Heart left ventricle (tissue), 16 donors: ENCODE measurements around the gene KIF2C. TPM values are rescaled to one million over a fixed set of nuclear protein-coding genes. Genes with fewer than 3 reads are reported as not detected.
"Not testable (repeated sequence)": the region's sequence is repeated elsewhere in the genome, so short reads cannot be mapped to it uniquely, and the experiment has no call there.

Experiments
- ATAC-seq, 4 donors: fragments of 200-7000 bp; cut with Tn5 transposase; one replicate each; pipeline ENCODE4 v1.9.1; 2020 to 2022; ENCODE audit warnings: moderate library complexity in 4 of 4, mild to moderate bottlenecking in 3 of 4, moderate number of reproducible peaks in 1 of 4
- DNase-seq, 5 donors: peaks; one replicate each; pipeline ENCODE4 v3.0.0-alpha.2; 2020
- H3K27ac ChIP-seq, 12 donors: fragments of 200-600 bp; sonication (generic) in 4 of 12; one replicate each; pipeline versions ENCODE4 v1.5.0 to v1.8.0; 2016 to 2022; ENCODE audit warnings: mild to moderate bottlenecking in 2 of 12
- H3K27me3 ChIP-seq, 9 donors: fragments of 200-600 bp; sonication (generic) in 2 of 9; one replicate each; pipeline versions ENCODE4 v1.5.1 to v1.8.0; 2016 to 2022; ENCODE audit warnings: mild to moderate bottlenecking in 3 of 9
- H3K36me3 ChIP-seq, 9 donors: fragments of 200-600 bp; sonication (generic) in 2 of 9; one replicate each; pipeline versions ENCODE4 v1.5.0 to v1.8.0; 2018 to 2022; ENCODE audit warnings: mild to moderate bottlenecking in 2 of 9
- H3K4me1 ChIP-seq, 12 donors: fragments of 200-600 bp; sonication (generic) in 4 of 12; one replicate each; pipeline versions ENCODE4 v1.5.0 to v1.8.0; 2016 to 2022; ENCODE audit warnings: mild to moderate bottlenecking in 3 of 12
- H3K4me3 ChIP-seq, 12 donors: fragments of 200-600 bp; sonication (generic) in 4 of 12; one replicate each; pipeline versions ENCODE4 v1.5.0 to v1.8.0; 2017 to 2022; ENCODE audit warnings: mild to moderate bottlenecking in 9 of 12, moderate library complexity in 4 of 12
- H3K9me3 ChIP-seq, 12 donors: fragments of 200-600 bp; sonication (generic) in 4 of 12; one replicate each; pipeline versions ENCODE4 v1.5.0 to v1.8.0; 2016 to 2022; ENCODE audit warnings: mild to moderate bottlenecking in 1 of 12
- CTCF ChIP-seq, 12 donors: fragments of 200-600 bp; sonication (generic) in 4 of 12; IDR thresholded peaks; one replicate each; pipeline versions ENCODE4 v1.5.0 to v1.8.0; 2018 to 2022; ENCODE audit warnings: antibody characterized with exemption in 12 of 12, mild to moderate bottlenecking in 5 of 12
- POLR2A ChIP-seq, 2 donors: fragments of 450-650 bp; IDR thresholded peaks; one replicate each; pipeline ENCODE4 v1.6.1; 2017; ENCODE audit warnings: antibody characterized with exemption in 2 of 2, mild to moderate bottlenecking in 2 of 2, moderate library complexity in 2 of 2
- WGBS, 4 donors: extraction: QIAGEN DNeasy Blood & Tissue Kit in 2 of 4; methylation state at CpG; one replicate each; pipeline versions ENCODE4 v1.1.5 to v1.1.7; 2013 to 2018; 5-methylcytosine and 5-hydroxymethylcytosine counted together
- intact Hi-C, 10 donors: fragments of 100-400 bp; cut with DNase I; formaldehyde crosslinking; loops; one replicate each; pipeline versions ENCODE4 v1.11.1 to v1.14.2; 2022
- polyA plus RNA-seq, 2 donors: library from polyadenylated mRNA; stranded (reverse); fragments of 200-250 nt; gene quantifications; one replicate each; pipeline ENCODE4 v1.2.3, GENCODE V29; 2013
- total RNA-seq, 9 donors: library from RNA; depleted of rRNA in 2 of 9; stranded (reverse); fragments of >200 nt in 2 of 9; fragmentation: NEBNext Ultra II Directional in 3 of 9; extraction: Animal tissue kit (Norgen Biotek cat#: 25700) in 3 of 9; gene quantifications; one replicate each; pipeline versions ENCODE4 v1.1.0 to v1.2.4, GENCODE V29; 2016 to 2023
- donor health status: ischemic (EF 13 %, LVEDD 7.1; RV severe dilation, severe dysfunction).
- donor health status: healthy with polysubstance abuse.
- donor health status: DM: no; HTN: yes; CAD: no.
- donor health status: DM: no; HTN: no; CAD: no.
- donor health status: ischemic (EF 25% LVEDD 6.9; RV normal size, moderate dysfunction).
- donor health status: ischemic (EF 25% LVEDD 5.7; RV mildly dilated, moderate dysfunction).
- donor health status: healthy.
- donor health status: DM: yes; HTN: yes; CAD: no.
- donor health status: ischemic (EF 35%, LVEDD 5.7; RV mildly dilated, moderate dysfunction).
- donor health status: nonischemic (EF 11% LVEDD 7.7; RV severe dilation, severe dysfunction).
- donor health status: DM: yes; HTN: yes; CAD: no.
- donor health status: PGD.
- donor health status: ischemic (EF 29% LVEDD 5.4; RV normal size, mild dysfunction).
- donor health status: nonischemic (EF 23%, LVEDD 6.1; RV moderate dilation, normal function).

Gene KIF2C
- total and polyA plus RNA-seq, 11 donors = 0.25 to 7.0 (median 0.97) TPM

GRCh38 chr1:44698138-44698537 lies 41.5 kb upstream of the KIF2C start:
- Histone ChIP-seq H3K27me3 (no peaks in the 10 kb centered on the region), H3K4me3 (no peak overlapping the region), H3K9me3 (no peaks in the 10 kb centered on the region), H3K4me1 (peaks cover 0 to 17% (median 0%) of the 10 kb centered on the region in 12 donors), H3K27ac (no peak overlapping the region), H3K36me3 (no peaks in the 10 kb centered on the region)
- ATAC-seq (no peak), DNase-seq (no peak)
- 88 to 97% (median 93%) methylated on average over 3 of the region's 3 CpGs for WGBS, 4 donors
- intact Hi-C loops = no loop called here
- no peak for TF ChIP-seq CTCF (IDR thresholded peaks at IDR 0.05)
- TF ChIP-seq POLR2A (IDR thresholded peaks at IDR 0.05) = no peak

- H3K4me3 ChIP-seq, H3K27ac ChIP-seq, H3K27me3 ChIP-seq, ATAC-seq, intact Hi-C loops, DNase-seq, H3K36me3 ChIP-seq, H3K9me3 ChIP-seq: not testable (repeated sequence)
- peaks cover 0 to 17% (median 0%) of the 10 kb centered on the region in 12 donors for H3K4me1 ChIP-seq
- 81 to 96% (median 93%) methylated on average over 9 of the region's 9 CpGs for WGBS, 4 donors
Measured at GRCh38 chr1:44699375-44699774, 40.3 kb upstream of the KIF2C start.

GRCh38 chr1:44700573-44700972 lies 39.1 kb upstream of the KIF2C start:
- peaks cover 0 to 17% (median 0%) of the 10 kb centered on the region in 12 donors for H3K4me1 ChIP-seq
- no peak overlapping the region for H3K4me3 ChIP-seq
- no peaks in the 10 kb centered on the region for H3K27me3 ChIP-seq
- no peak for DNase-seq
- 75 to 88% (median 80%) methylated on average over 1 of the region's 1 CpG for WGBS, 4 donors
- no peaks in the 10 kb centered on the region for H3K9me3 ChIP-seq
- TF ChIP-seq CTCF (IDR thresholded peaks at IDR 0.05) = no peak
- ATAC-seq = no peak
- H3K36me3 ChIP-seq = no peaks in the 10 kb centered on the region
- no peak overlapping the region for H3K27ac ChIP-seq
- intact Hi-C loops = no loop called here

- Histone ChIP-seq H3K36me3 (no peaks in the 10 kb centered on the region), H3K4me3 (no peak overlapping the region), H3K4me1 (peaks cover 0 to 17% (median 0%) of the 10 kb centered on the region in 12 donors), H3K9me3 (no peaks in the 10 kb centered on the region), H3K27ac (no peak overlapping the region), H3K27me3 (no peaks in the 10 kb centered on the region)
- TF ChIP-seq POLR2A (IDR thresholded peaks at IDR 0.05) (no peak), CTCF (IDR thresholded peaks at IDR 0.05) (no peak)
- no peak for DNase-seq
- intact Hi-C loops = no loop called here
- ATAC-seq = no peak
- WGBS, 4 donors = 72 to 83% (median 82%) methylated on average over 7 of the region's 7 CpGs
Measured at GRCh38 chr1:44701141-44701573, 38.5 kb upstream of the KIF2C start.

- Histone ChIP-seq H3K27me3 (no peaks in the 10 kb centered on the region), H3K27ac (no peak overlapping the region), H3K4me1 (peaks cover 0 to 11% (median 0%) of the 10 kb centered on the region in 12 donors), H3K9me3 (no peaks in the 10 kb centered on the region), H3K4me3 (no peak overlapping the region), H3K36me3 (no peaks in the 10 kb centered on the region)
- DNase-seq (no peak), ATAC-seq (no peak)
- 69 to 73% (median 72%) methylated on average over 6 of the region's 6 CpGs for whole genome bisulfite sequencing, 4 donors
- intact Hi-C loops = no loop called here
- TF ChIP-seq CTCF (IDR thresholded peaks at IDR 0.05) (no peak), POLR2A (IDR thresholded peaks at IDR 0.05) (no peak)
Measured at GRCh38 chr1:44705470-44705869, 34.2 kb upstream of the KIF2C start.
